ENCODE measurements around the gene GHDC.
"Not testable (repeated sequence)": the region's sequence is repeated elsewhere in the genome, so short reads cannot be mapped to it uniquely, and the experiment has no call there.

DNA sequence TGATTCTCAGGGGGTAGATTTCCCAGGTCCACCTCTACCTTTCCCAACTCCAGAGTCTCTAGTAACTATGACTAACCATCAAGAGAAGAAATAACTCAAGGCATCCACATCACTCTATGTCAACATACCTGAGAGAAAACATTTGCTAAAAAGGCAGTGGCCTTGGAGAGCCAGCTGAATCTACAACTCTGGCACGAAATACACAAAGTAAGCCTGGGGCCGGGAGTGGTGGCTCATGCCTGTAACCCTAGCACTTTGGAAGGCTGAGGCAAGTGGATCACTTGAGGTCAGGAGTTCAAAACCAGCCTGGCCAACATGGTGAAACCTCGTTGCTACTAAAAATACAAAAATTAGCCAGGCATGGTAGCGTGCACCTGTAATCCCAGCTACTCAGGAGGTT is 51.2 kb downstream of the GHDC start:
- TF ChIP-seq, protein P1, sequence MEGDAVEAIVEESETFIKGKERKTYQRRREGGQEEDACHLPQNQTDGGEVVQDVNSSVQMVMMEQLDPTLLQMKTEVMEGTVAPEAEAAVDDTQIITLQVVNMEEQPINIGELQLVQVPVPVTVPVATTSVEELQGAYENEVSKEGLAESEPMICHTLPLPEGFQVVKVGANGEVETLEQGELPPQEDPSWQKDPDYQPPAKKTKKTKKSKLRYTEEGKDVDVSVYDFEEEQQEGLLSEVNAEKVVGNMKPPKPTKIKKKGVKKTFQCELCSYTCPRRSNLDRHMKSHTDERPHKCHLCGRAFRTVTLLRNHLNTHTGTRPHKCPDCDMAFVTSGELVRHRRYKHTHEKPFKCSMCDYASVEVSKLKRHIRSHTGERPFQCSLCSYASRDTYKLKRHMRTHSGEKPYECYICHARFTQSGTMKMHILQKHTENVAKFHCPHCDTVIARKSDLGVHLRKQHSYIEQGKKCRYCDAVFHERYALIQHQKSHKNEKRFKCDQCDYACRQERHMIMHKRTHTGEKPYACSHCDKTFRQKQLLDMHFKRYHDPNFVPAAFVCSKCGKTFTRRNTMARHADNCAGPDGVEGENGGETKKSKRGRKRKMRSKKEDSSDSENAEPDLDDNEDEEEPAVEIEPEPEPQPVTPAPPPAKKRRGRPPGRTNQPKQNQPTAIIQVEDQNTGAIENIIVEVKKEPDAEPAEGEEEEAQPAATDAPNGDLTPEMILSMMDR (conservative IDR thresholded peaks at IDR 0.05; ENCODE audit: low read depth, low read length) = not testable (repeated sequence)
- not testable (repeated sequence) for TF ChIP-seq EZH2 (IDR thresholded peaks at IDR 0.05; ENCODE audit: borderline replicate concordance, low read depth, low read length, poor library complexity, severe bottlenecking)
